T1000 (cell line): ENCODE results near the gene MRFAP1L1.

ENCODE experiments used
- DNase-seq: peaks from one replicate; lab custom pipeline; 2025; ENCODE audit warnings: mixed read lengths; lab: John Stamatoyannopoulos, UW

The MRFAP1L1 gene

GRCh38 chr4:6660430-6660829 lies 49.2 kb downstream of the MRFAP1L1 start:
- DNase-seq = no peak

DNA sequence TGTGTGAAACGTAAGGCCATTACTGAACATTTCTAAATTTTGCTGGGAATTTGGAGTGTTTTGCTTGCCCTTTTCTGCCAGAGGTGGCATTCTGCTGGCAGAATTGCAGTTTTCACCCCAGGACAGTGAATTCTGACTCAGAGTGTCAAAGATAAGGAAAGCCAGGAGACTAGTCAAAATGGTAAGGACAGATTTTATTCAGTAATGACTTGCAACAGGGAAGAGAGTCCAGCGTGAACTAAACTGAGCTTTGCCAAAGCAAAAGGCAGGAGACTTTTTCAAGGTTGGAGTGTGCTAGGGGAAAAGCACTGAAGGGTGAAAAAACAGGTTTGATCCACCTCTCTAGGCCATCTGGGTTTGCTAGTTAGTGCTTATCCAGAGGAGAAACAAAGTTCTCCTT lies 49.8 kb downstream of the MRFAP1L1 start:
- no peak for DNase-seq

DNA sequence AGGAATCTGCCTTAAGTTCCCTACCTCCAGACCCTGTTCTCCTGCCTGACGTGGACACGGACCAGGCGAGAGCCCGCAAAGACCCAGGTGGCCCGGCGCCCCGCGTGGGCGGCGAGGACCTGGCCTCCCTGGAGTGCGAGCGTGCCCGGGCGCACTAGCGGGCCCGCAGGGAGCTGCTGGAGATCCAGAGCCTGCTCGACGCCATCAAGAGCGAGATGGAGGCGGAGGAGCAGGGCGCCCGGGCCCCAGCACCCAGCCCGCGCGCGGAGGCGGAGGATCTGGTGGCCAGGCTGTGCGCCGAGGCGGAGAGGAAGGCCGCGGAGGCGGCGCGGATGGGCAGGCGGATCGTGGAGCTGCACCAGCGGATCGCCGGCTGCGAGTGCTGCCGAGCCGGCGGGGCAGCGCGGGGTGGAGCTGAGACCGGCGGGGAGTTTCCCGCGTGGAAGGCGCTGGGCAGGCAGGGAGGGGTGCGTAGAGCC lies 51.0 kb downstream of the MRFAP1L1 start:
- DNase-seq = no peak

DNA sequence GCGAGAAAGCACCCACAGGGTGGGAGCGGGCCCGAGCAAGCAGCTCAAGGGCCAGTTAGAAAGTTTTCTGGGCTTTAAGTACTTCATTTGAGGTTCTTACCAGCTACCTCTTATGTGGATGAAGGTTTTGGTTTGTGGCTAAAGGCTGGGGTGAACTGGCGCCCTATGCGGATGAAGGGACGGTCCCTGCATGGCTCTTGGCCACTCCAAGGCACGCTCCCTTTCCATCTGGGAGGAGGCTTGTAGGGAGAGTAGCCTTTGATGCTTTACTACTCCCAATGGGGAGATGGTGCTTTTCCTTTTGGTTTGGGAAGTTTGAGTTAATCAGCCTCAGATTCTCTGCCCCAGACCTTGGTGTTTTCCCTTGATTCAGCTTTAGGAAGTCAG lies 51.5 kb downstream of the MRFAP1L1 start:
- no peak for DNase-seq
